Breast epithelium (tissue), 3 donors: ENCODE measurements around the gene ASIC4.

Experiments
- POLR2A ChIP-seq: fragments of 450-650 bp; IDR thresholded peaks from one replicate; pipeline ENCODE4 v1.6.1; 2016; ENCODE audit warnings: antibody characterized with exemption, mild to moderate bottlenecking, moderate library complexity
- TF ChIP-seq, protein P1 (sequence below), 3 donors: fragments of 450-650 bp; IDR thresholded peaks; one replicate each; pipeline ENCODE4 v1.5.1; 2016 to 2017; ENCODE audit warnings: antibody characterized with exemption in 3 of 3, mild to moderate bottlenecking in 3 of 3, moderate library complexity in 3 of 3

DNA sequence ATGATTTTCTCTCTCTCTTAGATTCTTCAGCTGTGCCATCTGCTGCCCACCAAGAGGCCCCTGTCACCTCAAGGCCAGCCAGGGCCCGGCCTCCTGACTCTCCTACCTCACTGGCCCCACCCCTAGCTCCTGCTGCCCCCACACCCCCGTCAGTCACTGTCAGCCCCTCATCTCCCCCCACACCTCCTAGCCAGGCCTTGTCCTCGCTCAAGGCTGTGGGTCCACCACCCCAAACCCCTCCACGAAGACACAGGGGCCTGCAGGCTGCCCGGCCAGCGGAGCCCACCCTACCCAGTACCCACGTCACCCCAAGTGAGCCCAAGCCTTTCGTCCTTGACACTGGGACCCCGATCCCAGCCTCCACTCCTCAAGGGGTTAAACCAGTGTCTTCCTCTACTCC, 25.0 kb upstream of the ASIC4 start:
- TF ChIP-seq, protein P1, sequence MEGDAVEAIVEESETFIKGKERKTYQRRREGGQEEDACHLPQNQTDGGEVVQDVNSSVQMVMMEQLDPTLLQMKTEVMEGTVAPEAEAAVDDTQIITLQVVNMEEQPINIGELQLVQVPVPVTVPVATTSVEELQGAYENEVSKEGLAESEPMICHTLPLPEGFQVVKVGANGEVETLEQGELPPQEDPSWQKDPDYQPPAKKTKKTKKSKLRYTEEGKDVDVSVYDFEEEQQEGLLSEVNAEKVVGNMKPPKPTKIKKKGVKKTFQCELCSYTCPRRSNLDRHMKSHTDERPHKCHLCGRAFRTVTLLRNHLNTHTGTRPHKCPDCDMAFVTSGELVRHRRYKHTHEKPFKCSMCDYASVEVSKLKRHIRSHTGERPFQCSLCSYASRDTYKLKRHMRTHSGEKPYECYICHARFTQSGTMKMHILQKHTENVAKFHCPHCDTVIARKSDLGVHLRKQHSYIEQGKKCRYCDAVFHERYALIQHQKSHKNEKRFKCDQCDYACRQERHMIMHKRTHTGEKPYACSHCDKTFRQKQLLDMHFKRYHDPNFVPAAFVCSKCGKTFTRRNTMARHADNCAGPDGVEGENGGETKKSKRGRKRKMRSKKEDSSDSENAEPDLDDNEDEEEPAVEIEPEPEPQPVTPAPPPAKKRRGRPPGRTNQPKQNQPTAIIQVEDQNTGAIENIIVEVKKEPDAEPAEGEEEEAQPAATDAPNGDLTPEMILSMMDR (IDR thresholded peaks at IDR 0.05) = no peak
- no peak for TF ChIP-seq POLR2A
